HG03378 (cell line): Measurements from ENCODE around the gene EGF.
"Not testable (repeated sequence)": the region's sequence is repeated elsewhere in the genome, so short reads cannot be mapped to it uniquely, and the experiment has no call there.

Experiments
- ATAC-seq: cut with Tn5 transposase; IDR thresholded peaks from one replicate; pipeline ENCODE4 v1.9.1; 2021; ENCODE audit warnings: mild to moderate bottlenecking, moderate library complexity; ENCODE audit not compliant: unreplicated experiment

The EGF gene

DNA sequence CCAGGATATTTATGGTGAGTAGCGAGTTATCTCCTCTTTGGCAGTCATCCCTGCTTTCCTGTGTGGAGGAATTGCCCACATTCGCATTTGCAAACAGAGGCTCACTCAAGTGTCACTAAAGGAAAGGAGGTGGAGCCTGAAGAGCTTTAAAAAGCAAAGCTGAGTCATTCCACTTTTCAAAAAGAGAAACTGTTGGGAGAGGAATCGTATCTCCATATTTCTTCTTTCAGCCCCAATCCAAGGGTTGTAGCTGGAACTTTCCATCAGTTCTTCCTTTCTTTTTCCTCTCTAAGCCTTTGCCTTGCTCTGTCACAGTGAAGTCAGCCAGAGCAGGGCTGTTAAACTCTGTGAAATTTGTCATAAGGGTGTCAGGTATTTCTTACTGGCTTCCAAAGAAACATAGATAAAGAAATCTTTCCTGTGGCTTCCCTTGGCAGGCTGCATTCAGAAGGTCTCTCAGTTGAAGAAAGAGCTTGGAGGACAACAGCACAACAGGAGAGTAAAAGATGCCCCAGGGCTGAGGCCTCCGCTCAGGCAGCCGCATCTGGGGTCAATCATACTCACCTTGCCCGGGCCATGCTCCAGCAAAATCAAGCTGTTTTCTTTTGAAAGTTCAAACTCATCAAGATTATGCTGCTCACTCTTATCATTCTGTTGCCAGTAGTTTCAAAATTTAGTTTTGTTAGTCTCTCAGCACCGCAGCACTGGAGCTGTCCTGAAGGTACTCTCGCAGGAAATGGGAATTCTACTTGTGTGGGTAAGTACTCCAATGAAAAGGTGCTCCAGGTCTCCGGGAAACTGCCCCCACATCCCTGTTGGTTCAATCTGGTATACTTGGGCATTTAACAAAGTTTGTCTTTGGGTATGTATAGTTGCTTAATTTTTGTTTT, at the start of gene EGF:
TSS of gene EGF (plus strand) at position 178 of the 890 bp plus-strand sequence. CDS start at position 631, 453 bp downstream.
- no peak for ATAC-seq

GRCh38 chr4:109864134-109864533, 48.5 kb upstream of the EGF start:
- ATAC-seq, result no peak

DNA sequence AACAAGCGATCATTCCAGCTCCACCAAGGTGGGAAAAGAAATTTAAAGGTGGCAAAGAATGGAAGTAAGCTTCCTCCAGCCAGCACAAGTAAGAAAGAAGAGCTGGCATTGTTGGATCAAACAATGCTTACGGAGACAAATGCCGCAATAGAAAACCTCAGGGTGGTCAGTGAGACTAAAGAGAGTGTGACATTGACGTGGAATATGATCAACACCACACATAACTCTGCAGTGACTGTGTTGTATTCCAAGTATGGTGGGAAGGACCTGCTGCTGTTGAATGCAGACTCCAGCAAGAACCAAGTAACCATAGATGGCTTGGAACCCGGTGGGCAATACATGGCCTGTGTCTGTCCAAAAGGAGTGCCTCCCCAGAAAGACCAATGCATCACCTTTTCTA, 42.6 kb upstream of the EGF start:
- ATAC-seq, result no peak

DNA sequence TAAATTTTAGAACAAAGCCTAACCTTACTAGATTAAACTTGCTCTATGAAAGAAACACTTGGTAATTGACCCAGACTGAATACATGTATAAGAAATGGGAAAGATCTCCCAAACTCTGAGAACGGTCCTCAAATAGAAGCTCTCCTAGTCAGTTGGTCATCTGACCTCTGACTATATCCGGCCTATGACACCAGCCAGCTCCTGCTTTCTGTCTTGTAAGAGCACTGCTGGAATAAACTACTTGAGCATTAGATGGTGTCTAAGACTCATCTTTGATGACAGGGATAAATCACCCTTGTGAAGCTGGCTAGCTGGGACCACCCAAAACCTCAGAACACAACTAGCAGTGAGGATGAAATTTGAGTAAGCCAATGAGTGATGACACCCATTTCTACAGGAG, 40.6 kb upstream of the EGF start:
- no peak for ATAC-seq

DNA sequence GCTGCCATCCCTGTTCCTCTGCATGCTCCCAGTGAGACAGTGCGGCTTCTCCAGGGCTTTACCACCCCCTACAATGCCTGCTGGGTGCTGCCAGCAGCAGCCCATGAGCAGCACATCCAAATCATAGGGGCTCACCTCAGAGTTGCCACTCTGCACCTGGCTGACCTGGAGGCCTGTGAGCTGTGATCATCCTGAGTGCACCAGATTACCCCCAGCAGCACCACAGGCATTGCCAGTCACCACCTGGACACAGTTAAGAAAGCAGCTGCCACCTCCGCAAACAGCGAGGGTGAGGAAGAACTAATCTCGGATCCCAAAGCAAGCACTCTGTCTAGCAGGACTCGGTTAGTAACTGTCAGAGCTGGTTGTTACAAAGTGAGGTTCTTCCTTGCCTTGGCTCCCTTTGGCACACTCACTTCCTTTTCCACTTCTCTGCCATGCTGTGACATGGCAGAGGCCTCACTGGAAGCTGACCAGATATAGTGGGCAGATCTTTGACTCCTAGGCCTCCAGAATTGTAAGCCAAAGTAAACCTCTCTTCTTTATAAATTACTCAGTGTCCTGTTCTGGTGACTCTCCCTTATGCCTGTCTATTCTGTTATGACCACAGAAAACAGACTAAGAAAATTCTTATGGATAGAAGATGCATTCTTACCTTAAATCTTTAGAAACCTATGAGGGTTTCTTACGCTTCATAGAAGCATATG, 39.6 kb upstream of the EGF start:
- ATAC-seq, result no peak

DNA sequence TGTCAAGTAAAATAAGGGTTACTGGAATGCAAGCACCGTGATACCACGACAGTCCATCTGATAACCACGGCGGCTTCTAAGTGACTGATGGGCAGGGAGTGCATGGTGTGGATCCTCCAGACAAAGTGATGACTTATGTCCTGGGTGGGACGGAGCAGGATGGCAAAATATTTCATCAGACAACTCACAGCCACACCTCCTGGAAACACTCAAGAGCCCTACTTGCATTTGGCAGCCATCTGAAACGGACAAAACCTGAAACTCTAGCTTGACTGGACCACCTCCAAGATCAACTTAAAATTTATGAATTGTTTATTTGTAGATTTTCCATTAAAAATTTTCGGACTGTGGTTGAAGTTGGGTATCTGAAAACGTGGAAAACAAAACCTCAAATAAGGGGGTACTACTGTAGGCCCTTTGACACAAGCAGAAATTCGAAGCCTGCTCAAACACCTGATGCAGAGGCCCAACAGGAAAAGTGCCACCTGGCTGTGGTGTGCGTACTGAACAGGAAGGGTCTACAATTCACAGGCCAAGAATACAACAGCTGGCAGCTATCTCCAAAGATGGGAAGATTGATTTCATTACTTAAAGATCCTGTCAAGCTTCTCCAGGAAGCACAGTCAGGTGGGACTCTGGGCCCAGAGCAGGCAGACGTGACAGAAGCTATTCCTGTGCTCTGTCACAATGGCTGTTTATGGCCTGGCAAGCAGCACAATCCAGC, 38.7 kb upstream of the EGF start:
- ATAC-seq, result no peak

DNA sequence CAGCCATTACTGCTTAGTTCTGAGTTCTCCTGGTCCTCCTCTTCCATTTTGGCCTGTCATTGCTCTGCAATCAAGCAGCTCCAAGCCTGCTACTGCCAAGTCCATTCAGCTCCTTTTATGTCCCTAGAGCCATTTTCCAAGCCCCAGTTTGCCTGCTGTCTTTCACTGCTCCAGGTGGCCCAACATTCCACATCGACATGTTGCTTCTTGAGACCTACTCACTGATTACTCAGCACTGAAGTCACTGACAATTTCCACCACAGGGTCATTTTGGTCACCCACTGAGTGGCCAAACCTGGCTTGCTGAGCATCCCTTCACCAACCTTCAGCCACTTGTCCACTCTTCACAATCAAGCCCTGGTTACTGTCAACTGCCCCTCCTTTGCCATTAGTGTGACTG, 37.6 kb upstream of the EGF start:
- ATAC-seq, result no peak

DNA sequence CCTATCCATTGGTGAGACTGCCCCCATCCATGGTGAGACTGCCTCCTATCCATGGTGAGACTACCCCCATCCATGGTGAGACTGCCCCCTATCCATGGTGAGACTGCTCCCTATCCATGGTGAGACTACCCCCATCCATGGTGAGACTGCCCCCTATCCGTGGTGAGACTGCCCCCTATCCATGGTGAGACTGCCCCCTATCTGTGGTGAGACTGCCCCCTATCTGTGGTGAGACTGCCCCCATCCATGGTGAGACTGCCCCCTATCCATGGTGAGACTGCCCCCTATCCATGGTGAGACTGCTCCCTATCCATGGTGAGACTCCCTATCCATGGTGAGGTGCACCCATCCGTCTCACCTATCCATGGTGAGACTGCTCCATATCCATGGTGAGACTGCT, 37.1 kb upstream of the EGF start:
- not testable (repeated sequence) for ATAC-seq

- ATAC-seq, result no peak
Observed at GRCh38 chr4:109876634-109877265, 35.9 kb upstream of the EGF start.

DNA sequence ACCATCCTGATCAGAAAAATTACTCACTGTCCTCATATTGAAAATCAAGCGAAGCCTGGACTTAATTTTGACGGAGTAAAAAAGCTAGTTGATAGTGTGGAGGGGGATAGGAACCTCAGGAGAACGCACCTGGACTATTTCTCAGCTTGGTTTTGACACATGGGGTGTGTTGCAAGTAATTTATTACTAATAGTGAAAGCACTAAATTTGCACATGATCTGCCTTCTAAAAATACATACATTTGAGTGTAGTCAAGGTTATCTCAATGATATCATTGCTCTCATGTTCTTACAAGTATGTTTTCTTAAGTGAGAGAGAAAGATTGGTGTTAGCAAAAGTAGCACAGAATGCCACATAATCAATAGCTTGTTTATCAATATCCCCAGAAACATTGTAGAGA, 35.3 kb upstream of the EGF start:
- peak; percentile 94 for ATAC-seq

GRCh38 chr4:109878355-109878754, 34.3 kb upstream of the EGF start:
- no peak for ATAC-seq

DNA sequence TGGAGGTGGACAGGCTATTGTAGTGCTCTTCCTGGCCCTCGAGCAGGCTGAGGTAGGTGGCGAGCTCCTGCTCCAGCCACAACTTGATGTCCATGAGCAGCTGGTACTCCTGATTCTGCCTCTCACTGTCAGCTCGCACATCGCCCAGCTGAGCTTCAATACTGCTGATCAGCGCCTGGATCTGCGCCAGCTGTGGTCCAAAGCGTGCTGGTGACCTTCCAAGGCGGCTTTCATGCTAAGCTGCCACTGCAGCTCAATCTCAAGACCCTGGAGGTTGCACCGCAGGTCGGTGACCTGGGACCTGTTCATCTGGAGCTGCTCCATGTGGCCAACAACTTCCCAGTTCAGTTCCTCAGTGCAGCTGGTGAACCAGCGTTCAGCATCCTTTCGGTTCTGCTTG, 33.6 kb upstream of the EGF start:
- ATAC-seq, result no peak

- ATAC-seq, result no peak
Observed at GRCh38 chr4:109879636-109880314, 32.9 kb upstream of the EGF start.

DNA sequence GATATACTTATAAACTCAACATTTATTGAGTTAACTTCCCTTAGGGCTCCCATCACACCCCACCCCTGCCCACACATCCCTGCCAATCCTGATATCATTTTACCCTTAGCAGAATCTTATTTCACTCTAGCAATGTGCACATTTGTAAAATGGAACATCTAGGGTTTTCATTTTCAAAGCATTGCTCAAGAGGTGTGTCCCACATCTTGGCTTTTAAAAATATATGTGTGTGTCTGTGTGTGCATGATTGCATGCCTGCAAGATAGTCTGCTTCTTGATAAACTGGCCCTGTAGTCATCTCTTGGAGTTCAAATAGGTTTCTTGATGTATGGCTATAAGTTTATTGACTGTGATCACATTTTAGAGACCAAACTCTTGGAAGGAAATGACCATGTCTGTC, 26.4 kb upstream of the EGF start:
- no peak for ATAC-seq

- ATAC-seq, result no peak
Observed at GRCh38 chr4:109887071-109887470, 25.6 kb upstream of the EGF start.

GRCh38 chr4:109890076-109890475, 22.6 kb upstream of the EGF start:
- ATAC-seq, result no peak

GRCh38 chr4:109902559-109903251, 10.0 kb upstream of the EGF start:
- ATAC-seq, result no peak

- no peak for ATAC-seq
Observed at GRCh38 chr4:109908731-109909130, 4.0 kb upstream of the EGF start.

DNA sequence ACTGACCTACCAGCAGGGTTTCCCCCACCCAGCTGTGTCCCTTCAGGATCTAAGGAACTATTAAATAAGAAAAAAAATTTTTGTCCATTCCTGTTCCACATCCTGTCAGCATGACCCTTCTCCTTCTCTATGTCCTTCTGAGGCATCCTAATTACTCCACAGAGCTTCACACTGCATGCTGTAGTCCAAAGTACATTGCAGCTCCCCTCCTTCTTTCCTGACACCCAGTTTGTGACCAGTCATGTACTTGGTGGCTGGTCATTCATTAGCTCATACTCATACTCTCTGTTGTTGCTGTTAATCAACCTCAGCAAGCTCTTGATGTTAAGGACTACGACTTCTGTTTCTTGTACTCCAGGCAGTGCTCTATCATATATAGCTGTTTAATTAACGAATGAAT, 2.4 kb upstream of the EGF start:
- ATAC-seq, result no peak
